ENCODE data around the gene ALG12. TPM values are rescaled to one million over a fixed set of nuclear protein-coding genes. Genes with fewer than 3 reads are reported as not detected.

ALG12 gene
- polyA plus RNA-seq (12.5 and 14.3 TPM in 2 replicates), polyA minus RNA-seq (13.4 TPM in 2 replicates)

DNA sequence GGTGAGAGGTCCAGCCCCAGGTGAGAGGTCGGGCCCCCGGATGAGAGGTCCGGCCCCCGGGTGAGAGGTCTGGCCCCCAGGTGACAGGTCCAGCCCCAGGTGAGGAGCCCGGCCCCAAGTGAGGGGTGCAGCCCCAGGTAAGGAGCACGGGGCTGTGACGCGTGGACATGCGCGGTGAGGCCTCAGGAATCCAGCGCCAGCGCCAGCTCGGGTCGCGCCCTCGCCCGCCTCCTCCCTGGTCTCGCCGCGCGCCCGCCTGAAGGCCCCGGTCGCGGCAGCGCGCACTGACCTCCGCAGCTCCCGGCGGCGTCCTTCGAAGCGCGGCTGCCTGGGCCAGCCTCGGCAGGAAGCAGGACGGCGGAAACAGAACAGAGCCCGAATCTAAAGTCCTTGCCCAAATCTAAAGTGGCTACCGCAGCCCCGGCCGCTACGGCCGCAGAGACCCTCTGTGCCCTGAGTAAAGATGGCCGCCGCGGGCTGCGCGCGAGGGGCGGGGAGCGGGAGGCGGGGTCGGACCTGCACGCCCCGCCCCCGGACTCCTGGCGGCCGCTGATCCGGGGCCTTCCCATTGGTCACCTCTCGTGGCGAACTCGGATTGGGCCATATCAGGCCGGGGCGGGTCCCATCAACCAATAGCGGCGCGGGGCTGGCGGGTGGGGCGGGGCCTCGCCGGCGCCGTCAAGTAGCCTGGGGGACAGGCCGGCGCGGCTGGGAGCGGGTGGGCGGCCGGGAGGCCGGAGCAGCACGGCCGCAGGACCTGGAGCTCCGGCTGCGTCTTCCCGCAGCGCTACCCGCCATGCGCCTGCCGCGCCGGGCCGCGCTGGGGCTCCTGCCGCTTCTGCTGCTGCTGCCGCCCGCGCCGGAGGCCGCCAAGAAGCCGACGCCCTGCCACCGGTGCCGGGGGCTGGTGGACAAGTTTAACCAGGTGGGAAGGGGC is at the start of gene ALG12, which contains the start of gene CRELD2:
Gene ALG12, minus strand, starts transcription at position 465 of the 937 bp plus-strand sequence. CDS start 4,673 bp downstream, outside the sequence.
Gene CRELD2, plus strand, starts transcription at position 661 of the 937 bp plus-strand sequence. Its CDS starts 136 bp downstream, at position 797.
- H3F3A ChIP-seq (ENCODE audit: insufficient read depth, low read length, poor library complexity, severe bottlenecking) = no peaks in the 10 kb centered on the region
- H3K4me3 ChIP-seq (ENCODE audit: low read length) = peak within 1 kb of the TSS; percentile 84
- peaks cover 2% of the 10 kb centered on the region for H4K20me1 ChIP-seq (ENCODE audit: insufficient read depth)
- no peaks in the 10 kb centered on the region for H3K9me2 ChIP-seq (ENCODE audit: insufficient read depth, low read length)
- no peaks in the 10 kb centered on the region for H3K27me3 ChIP-seq (ENCODE audit: insufficient read depth, low read depth, low read length)
- peak within 1 kb of the TSS; percentile 92 for H3K27ac ChIP-seq (ENCODE audit: low read length)
- H3K9ac ChIP-seq (ENCODE audit: low read length) = peak within 1 kb of the TSS; percentile 94
- H3K9me3 ChIP-seq (ENCODE audit: low read length) = no peaks in the 10 kb centered on the region
- H2AFZ ChIP-seq (ENCODE audit: low read depth, low read length) = peak within 1 kb of the TSS; percentile 85
- H3K79me2 ChIP-seq (replicated peaks; ENCODE audit: insufficient read depth, low read length) = peaks cover 10% of the 10 kb centered on the region
- H3K36me3 ChIP-seq (ENCODE audit: insufficient read depth, low read length) = no peaks in the 10 kb centered on the region
- H3K4me2 ChIP-seq (ENCODE audit: low read length) = peak within 1 kb of the TSS; percentile 68
- TF ChIP-seq EP300 (conservative IDR thresholded peaks at IDR 0.05; ENCODE audit: poor library complexity, severe bottlenecking) (peak; percentile 65), POLR2AphosphoS5 (IDR thresholded peaks at IDR 0.05) (peak; percentile 72), SMC3 (conservative IDR thresholded peaks at IDR 0.05; ENCODE audit: poor library complexity) (no peak), RAD21 (conservative IDR thresholded peaks at IDR 0.05) (peak; percentile 25), MXI1 (conservative IDR thresholded peaks at IDR 0.05; ENCODE audit: poor library complexity, severe bottlenecking) (peak; percentile 71), TAF1 (IDR thresholded peaks at IDR 0.05; ENCODE audit: low read depth) (peak; percentile 62), EZH2 (IDR thresholded peaks at IDR 0.05; ENCODE audit: borderline replicate concordance, insufficient read depth, low read length, poor library complexity, severe bottlenecking) (no peak)
- TF ChIP-seq, protein P1, sequence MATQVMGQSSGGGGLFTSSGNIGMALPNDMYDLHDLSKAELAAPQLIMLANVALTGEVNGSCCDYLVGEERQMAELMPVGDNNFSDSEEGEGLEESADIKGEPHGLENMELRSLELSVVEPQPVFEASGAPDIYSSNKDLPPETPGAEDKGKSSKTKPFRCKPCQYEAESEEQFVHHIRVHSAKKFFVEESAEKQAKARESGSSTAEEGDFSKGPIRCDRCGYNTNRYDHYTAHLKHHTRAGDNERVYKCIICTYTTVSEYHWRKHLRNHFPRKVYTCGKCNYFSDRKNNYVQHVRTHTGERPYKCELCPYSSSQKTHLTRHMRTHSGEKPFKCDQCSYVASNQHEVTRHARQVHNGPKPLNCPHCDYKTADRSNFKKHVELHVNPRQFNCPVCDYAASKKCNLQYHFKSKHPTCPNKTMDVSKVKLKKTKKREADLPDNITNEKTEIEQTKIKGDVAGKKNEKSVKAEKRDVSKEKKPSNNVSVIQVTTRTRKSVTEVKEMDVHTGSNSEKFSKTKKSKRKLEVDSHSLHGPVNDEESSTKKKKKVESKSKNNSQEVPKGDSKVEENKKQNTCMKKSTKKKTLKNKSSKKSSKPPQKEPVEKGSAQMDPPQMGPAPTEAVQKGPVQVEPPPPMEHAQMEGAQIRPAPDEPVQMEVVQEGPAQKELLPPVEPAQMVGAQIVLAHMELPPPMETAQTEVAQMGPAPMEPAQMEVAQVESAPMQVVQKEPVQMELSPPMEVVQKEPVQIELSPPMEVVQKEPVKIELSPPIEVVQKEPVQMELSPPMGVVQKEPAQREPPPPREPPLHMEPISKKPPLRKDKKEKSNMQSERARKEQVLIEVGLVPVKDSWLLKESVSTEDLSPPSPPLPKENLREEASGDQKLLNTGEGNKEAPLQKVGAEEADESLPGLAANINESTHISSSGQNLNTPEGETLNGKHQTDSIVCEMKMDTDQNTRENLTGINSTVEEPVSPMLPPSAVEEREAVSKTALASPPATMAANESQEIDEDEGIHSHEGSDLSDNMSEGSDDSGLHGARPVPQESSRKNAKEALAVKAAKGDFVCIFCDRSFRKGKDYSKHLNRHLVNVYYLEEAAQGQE (IDR thresholded peaks at IDR 0.05; ENCODE audit: borderline replicate concordance) = peak; percentile 42
- TF ChIP-seq, protein P2, sequence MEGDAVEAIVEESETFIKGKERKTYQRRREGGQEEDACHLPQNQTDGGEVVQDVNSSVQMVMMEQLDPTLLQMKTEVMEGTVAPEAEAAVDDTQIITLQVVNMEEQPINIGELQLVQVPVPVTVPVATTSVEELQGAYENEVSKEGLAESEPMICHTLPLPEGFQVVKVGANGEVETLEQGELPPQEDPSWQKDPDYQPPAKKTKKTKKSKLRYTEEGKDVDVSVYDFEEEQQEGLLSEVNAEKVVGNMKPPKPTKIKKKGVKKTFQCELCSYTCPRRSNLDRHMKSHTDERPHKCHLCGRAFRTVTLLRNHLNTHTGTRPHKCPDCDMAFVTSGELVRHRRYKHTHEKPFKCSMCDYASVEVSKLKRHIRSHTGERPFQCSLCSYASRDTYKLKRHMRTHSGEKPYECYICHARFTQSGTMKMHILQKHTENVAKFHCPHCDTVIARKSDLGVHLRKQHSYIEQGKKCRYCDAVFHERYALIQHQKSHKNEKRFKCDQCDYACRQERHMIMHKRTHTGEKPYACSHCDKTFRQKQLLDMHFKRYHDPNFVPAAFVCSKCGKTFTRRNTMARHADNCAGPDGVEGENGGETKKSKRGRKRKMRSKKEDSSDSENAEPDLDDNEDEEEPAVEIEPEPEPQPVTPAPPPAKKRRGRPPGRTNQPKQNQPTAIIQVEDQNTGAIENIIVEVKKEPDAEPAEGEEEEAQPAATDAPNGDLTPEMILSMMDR (IDR thresholded peaks at IDR 0.05; ENCODE audit: poor library complexity, severe bottlenecking) = peak; percentile 41

- no peaks in the 10 kb centered on the region for H3K36me3 ChIP-seq (ENCODE audit: insufficient read depth, low read length)
- H3K9me3 ChIP-seq (ENCODE audit: low read length) = no peaks in the 10 kb centered on the region
- H3K9ac ChIP-seq (ENCODE audit: low read length) = no peak overlapping the region
- no peaks in the 10 kb centered on the region for H4K20me1 ChIP-seq (ENCODE audit: insufficient read depth)
- H3K4me3 ChIP-seq (ENCODE audit: low read length) = no peak overlapping the region
- H3F3A ChIP-seq (ENCODE audit: insufficient read depth, low read length, poor library complexity, severe bottlenecking) = no peaks in the 10 kb centered on the region
- no peak overlapping the region for H3K4me2 ChIP-seq (ENCODE audit: low read length)
- no peak for TF ChIP-seq RAD21 (conservative IDR thresholded peaks at IDR 0.05)
- TF ChIP-seq, protein P1 (IDR thresholded peaks at IDR 0.05; ENCODE audit: borderline replicate concordance) = no peak
- TF ChIP-seq, protein P2 (IDR thresholded peaks at IDR 0.05; ENCODE audit: poor library complexity, severe bottlenecking) = no peak
- no peak for TF ChIP-seq SMC3 (conservative IDR thresholded peaks at IDR 0.05; ENCODE audit: poor library complexity)
- no peak for TF ChIP-seq POLR2AphosphoS5 (IDR thresholded peaks at IDR 0.05)
- TF ChIP-seq EZH2 (IDR thresholded peaks at IDR 0.05; ENCODE audit: borderline replicate concordance, insufficient read depth, low read length, poor library complexity, severe bottlenecking) = no peak
- TF ChIP-seq MXI1 (conservative IDR thresholded peaks at IDR 0.05; ENCODE audit: poor library complexity, severe bottlenecking) = no peak
- TF ChIP-seq EP300 (conservative IDR thresholded peaks at IDR 0.05; ENCODE audit: poor library complexity, severe bottlenecking) = no peak
- H3K79me2 ChIP-seq (replicated peaks; ENCODE audit: insufficient read depth, low read length) = no peaks in the 10 kb centered on the region
- H3K27ac ChIP-seq (ENCODE audit: low read length) = no peak overlapping the region
- H3K27me3 ChIP-seq (ENCODE audit: insufficient read depth, low read depth, low read length) = peaks cover 19% of the 10 kb centered on the region
- H2AFZ ChIP-seq (ENCODE audit: low read depth, low read length) = no peak overlapping the region
- no peaks in the 10 kb centered on the region for H3K9me2 ChIP-seq (ENCODE audit: insufficient read depth, low read length)
Measured at GRCh38 chr22:49967706-49968208, 49.5 kb upstream of the ALG12 start.

Measured in neural cell (in vitro differentiated cells).